AG09309 (cell line): ENCODE results near the gene ZNF776.

Experiments
- DNase-seq: peaks from one replicate; pipeline ENCODE4 v3.0.0-alpha.2; 2010; ENCODE audit warnings: low read depth
- H3K4me3 ChIP-seq: 2 replicates; pipeline ENCODE4 v1.5.1; 2011; ENCODE audit warnings: mild to moderate bottlenecking, low read depth, low read length, moderate library complexity; ENCODE audit not compliant: control insufficient read depth
- TF ChIP-seq, protein P1 (sequence below): IDR thresholded peaks from 2 replicates; pipeline ENCODE4 v1.5.1; 2011; ENCODE audit warnings: mild to moderate bottlenecking, low read depth, low read length, inconsistent platforms; ENCODE audit not compliant: insufficient read depth, control insufficient read depth; ENCODE audit errors: missing control alignments

The ZNF776 gene

GRCh38 chr19:57746580-57747471 is at the start of gene ZNF776:
Gene ZNF776, plus strand, starts transcription at chr19:57746815. Its CDS starts 244 bp downstream, at chr19:57747059.
- TF ChIP-seq, protein P1, sequence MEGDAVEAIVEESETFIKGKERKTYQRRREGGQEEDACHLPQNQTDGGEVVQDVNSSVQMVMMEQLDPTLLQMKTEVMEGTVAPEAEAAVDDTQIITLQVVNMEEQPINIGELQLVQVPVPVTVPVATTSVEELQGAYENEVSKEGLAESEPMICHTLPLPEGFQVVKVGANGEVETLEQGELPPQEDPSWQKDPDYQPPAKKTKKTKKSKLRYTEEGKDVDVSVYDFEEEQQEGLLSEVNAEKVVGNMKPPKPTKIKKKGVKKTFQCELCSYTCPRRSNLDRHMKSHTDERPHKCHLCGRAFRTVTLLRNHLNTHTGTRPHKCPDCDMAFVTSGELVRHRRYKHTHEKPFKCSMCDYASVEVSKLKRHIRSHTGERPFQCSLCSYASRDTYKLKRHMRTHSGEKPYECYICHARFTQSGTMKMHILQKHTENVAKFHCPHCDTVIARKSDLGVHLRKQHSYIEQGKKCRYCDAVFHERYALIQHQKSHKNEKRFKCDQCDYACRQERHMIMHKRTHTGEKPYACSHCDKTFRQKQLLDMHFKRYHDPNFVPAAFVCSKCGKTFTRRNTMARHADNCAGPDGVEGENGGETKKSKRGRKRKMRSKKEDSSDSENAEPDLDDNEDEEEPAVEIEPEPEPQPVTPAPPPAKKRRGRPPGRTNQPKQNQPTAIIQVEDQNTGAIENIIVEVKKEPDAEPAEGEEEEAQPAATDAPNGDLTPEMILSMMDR, result no peak
- H3K4me3 ChIP-seq, result peak within 1 kb of the TSS; percentile 99
- peak; percentile 59 for DNase-seq

DNA sequence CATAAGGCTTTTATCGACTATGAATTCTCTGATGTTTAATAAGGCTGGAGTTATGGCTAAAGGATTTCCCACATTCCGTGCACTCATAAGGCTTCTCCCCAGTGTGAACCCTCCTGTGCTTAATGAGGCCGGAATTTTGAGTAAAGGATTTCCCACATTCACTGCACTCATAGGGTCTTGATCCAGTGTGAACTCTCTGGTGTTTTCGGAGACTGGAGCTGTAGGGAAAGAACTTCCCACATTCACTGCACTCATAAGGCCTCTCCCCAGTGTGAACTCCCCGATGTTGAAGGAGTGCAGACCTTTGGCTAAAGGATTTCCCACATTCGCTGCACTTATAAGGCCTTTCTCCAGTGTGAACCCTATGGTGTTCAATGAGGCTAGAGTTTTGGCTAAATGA is 45.0 kb upstream of the ZNF776 start:
- TF ChIP-seq, protein P1, result no peak
- no peak overlapping the region for H3K4me3 ChIP-seq
- no peak for DNase-seq

DNA sequence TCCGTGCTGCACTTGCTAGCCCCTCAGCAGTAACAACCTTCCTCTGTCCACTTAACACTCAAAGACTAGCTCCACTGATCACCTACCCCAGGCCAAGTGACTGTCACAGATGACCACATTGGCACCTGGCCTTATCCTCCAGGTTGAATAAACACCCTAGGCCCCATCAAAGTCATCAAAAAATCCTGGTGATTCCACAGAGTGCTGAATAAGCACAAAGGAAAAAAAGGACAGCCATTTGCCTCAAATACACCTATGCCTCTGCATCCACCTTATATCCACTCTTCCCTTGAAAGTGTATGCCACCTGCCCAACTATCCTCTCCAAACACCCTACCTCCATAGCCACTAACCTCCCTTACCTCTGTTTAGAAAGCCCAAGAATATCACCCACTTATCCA is 40.3 kb upstream of the ZNF776 start:
- no peak overlapping the region for H3K4me3 ChIP-seq
- DNase-seq, result no peak
- TF ChIP-seq, protein P1, result no peak

- DNase-seq, result no peak
- TF ChIP-seq, protein P1, result no peak
- peak within 1 kb of the TSS; percentile 64 for H3K4me3 ChIP-seq
Measured at GRCh38 chr19:57708641-57709361, 37.8 kb upstream of the ZNF776 start, which contains the start of gene ZNF154. Gene ZNF154, minus strand, starts transcription at chr19:57709204. Its CDS starts 233 bp downstream, at chr19:57708971.

DNA sequence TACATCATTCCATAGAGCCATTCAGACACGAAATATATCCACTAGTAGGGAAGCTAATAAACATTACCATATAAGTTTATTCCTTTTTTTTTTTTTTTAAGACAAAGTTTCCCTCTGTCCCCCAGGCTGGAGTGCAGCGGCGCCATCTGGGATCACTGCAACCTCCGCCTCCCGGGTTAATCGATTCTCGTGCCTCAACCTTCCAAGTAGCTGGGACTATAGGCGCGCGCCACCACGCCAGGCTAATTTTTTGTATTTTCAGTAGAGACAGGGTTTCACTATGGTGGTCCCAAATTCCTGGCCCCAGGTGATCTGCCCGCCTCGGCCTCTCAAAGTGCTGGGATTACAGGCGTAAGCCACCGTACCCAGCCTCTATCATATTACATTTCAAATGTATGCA is 37.0 kb upstream of the ZNF776 start:
- DNase-seq, result no peak
- TF ChIP-seq, protein P1, result no peak
- no peak overlapping the region for H3K4me3 ChIP-seq

- no peak for DNase-seq
- H3K4me3 ChIP-seq, result no peak overlapping the region
- TF ChIP-seq, protein P1, result no peak
Measured at GRCh38 chr19:57712222-57712621, 34.4 kb upstream of the ZNF776 start.
